ENCODE results near the gene KPNB1. TPM values are rescaled to one million over a fixed set of nuclear protein-coding genes. Genes with fewer than 3 reads are reported as not detected.

Gene KPNB1
- total and polyA plus RNA-seq, 12 donors: 41.5 to 352 (median 214) TPM

GRCh38 chr17:47692137-47692894 lies 42.6 kb downstream of the KPNB1 start:
- H3K9me3 ChIP-seq (replicated peaks in 1 of 3): no peaks in the 10 kb centered on the region
- no peaks in the 10 kb centered on the region for H3K27me3 ChIP-seq
- intact Hi-C loops (cut with DNase I): loop anchor here in 1 of 2 donors (10.0 kb wide), 1 partner anchor 92 kb away; no protein-coding TSS in a partner anchor
- H3K4me1 ChIP-seq (replicated peaks in 1 of 2): peaks cover 14 to 26% of the 10 kb centered on the region in 2 donors
- TF ChIP-seq, protein P1, sequence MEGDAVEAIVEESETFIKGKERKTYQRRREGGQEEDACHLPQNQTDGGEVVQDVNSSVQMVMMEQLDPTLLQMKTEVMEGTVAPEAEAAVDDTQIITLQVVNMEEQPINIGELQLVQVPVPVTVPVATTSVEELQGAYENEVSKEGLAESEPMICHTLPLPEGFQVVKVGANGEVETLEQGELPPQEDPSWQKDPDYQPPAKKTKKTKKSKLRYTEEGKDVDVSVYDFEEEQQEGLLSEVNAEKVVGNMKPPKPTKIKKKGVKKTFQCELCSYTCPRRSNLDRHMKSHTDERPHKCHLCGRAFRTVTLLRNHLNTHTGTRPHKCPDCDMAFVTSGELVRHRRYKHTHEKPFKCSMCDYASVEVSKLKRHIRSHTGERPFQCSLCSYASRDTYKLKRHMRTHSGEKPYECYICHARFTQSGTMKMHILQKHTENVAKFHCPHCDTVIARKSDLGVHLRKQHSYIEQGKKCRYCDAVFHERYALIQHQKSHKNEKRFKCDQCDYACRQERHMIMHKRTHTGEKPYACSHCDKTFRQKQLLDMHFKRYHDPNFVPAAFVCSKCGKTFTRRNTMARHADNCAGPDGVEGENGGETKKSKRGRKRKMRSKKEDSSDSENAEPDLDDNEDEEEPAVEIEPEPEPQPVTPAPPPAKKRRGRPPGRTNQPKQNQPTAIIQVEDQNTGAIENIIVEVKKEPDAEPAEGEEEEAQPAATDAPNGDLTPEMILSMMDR (IDR thresholded peaks at IDR 0.05): no peak
- TF ChIP-seq POLR2A (IDR thresholded peaks at IDR 0.05): no peak
- WGBS, 4 donors: 60 to 68% (median 62%) methylated on average over 2 of the region's 2 CpGs
- peak overlapping the region in 1 of 5 donors; percentile 18 for H3K27ac ChIP-seq
- H3K4me3 ChIP-seq: no peak overlapping the region
- DNase-seq: peak in 1 of 7 donors; percentile 12
- H3K36me3 ChIP-seq (replicated peaks in 1 of 2): no peaks in the 10 kb centered on the region

- Histone ChIP-seq H3K27me3 (no peaks in the 10 kb centered on the region), H3K4me1 (replicated peaks in 1 of 2) (peaks cover 7 to 18% of the 10 kb centered on the region in 2 donors), H3K9me3 (replicated peaks in 1 of 3) (no peaks in the 10 kb centered on the region), H3K27ac (peak overlapping the region in 2 of 5 donors; percentile 86 to 92), H3K4me3 (peak overlapping the region in 3 of 4 donors; percentile 37 to 95 (median 85)), H3K36me3 (replicated peaks in 1 of 2) (no peaks in the 10 kb centered on the region)
- 19 to 29% (median 26%) methylated on average over 8 to 10 of the region's 10 CpGs for whole genome bisulfite sequencing, 4 donors
- TF ChIP-seq, protein P1 (IDR thresholded peaks at IDR 0.05): no peak
- TF ChIP-seq POLR2A (IDR thresholded peaks at IDR 0.05): no peak
- DNase-seq: peak in 1 of 7 donors; percentile 25
- intact Hi-C loops (cut with DNase I): loop anchor here in 1 of 2 donors (10.0 kb wide), 1 partner anchor 92 kb away; no protein-coding TSS in a partner anchor
These were observed 43.4 kb downstream of the KPNB1 start for GRCh38 chr17:47692895-47693730.

DNA sequence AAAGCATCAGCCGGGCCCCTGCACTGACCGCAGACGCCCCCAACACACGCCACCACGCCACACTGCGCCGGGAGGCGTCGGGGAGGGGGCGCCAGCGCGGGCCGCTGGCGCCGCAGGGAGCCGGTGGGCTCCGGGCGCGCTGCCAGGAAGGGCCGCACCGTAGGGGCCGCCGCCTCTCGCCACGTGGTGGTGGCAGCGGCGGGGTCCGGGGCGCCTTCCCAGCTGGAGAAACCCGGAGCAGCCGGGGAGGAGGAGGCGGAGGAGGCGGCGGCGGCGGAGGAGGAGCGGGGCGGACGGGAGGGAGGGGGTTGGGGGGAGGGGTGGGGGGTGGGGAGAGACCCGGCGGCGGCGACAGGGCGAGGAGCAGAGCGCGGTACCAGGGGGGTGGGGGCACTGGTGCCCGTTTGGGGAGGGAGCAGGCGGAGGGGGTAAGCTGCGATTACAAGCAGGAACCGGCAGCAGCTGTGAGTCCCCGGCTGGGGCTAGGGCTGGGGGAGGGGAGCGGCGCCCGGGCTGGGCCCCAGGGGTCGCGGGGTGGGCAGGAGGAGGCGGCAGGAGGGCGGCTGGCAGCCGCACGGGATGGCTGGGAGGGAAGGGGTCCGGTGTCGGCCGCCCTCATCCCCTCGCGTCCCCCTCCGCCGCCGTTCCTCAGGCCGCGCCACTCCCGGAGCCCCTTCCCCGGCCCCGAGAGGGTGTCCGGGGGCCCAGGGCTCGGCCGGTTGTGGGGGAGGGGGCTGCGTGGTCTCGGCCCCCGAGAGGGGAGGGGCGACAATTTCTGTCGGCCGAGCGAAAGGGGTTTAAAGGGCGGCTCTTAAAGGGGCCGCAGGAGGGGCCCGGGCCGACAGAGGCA lies 44.2 kb downstream of the KPNB1 start, which contains the start of gene TBKBP1:
Gene TBKBP1, plus strand, starts transcription at position 431 of the 850 bp plus-strand sequence. CDS start 1,952 bp downstream, outside the sequence.
- Histone ChIP-seq H3K4me3 (peak within 1 kb of the TSS; percentile 9 to 95 (median 89)), H3K27ac (peak within 1 kb of the TSS in 4 of 5 donors; percentile 79 to 92 (median 86)), H3K4me1 (replicated peaks in 1 of 2) (peaks cover 4 to 16% of the 10 kb centered on the region in 2 donors), H3K27me3 (no peaks in the 10 kb centered on the region), H3K9me3 (replicated peaks in 1 of 3) (no peaks in the 10 kb centered on the region), H3K36me3 (replicated peaks in 1 of 2) (no peaks in the 10 kb centered on the region)
- no peak for TF ChIP-seq POLR2A (IDR thresholded peaks at IDR 0.05)
- TF ChIP-seq, protein P1 (IDR thresholded peaks at IDR 0.05): no peak
- WGBS, 4 donors: 0 to 1% (median 0%) methylated on average over 13 to 85 of the region's 87 CpGs
- intact Hi-C loops (cut with DNase I): loop anchor here in 1 of 2 donors (10.0 kb wide), 1 partner anchor 91 kb away; no protein-coding TSS in a partner anchor
- peak in 6 of 7 donors; percentile 32 to 65 (median 58) for DNase-seq
